Suprapubic skin (tissue), 3 donors: ENCODE data around the gene ERF.

Source experiments
- POLR2AphosphoS5 ChIP-seq, 3 donors: sonication (generic); formaldehyde crosslinking; IDR thresholded peaks; one replicate each; pipeline ENCODE4 v1.6.1; 2017; ENCODE audit warnings: antibody characterized with exemption in 3 of 3
- TF ChIP-seq, protein P1 (sequence below), 2 donors: fragments of 200-600 bp in 1 of 2; fragments of 450-650 bp in 1 of 2; sonication (generic) in 1 of 2; IDR thresholded peaks; one replicate each; pipeline ENCODE4 v1.5.1; 2016 to 2019; ENCODE audit warnings: antibody characterized with exemption in 2 of 2, mild to moderate bottlenecking in 1 of 2, moderate library complexity in 1 of 2

DNA sequence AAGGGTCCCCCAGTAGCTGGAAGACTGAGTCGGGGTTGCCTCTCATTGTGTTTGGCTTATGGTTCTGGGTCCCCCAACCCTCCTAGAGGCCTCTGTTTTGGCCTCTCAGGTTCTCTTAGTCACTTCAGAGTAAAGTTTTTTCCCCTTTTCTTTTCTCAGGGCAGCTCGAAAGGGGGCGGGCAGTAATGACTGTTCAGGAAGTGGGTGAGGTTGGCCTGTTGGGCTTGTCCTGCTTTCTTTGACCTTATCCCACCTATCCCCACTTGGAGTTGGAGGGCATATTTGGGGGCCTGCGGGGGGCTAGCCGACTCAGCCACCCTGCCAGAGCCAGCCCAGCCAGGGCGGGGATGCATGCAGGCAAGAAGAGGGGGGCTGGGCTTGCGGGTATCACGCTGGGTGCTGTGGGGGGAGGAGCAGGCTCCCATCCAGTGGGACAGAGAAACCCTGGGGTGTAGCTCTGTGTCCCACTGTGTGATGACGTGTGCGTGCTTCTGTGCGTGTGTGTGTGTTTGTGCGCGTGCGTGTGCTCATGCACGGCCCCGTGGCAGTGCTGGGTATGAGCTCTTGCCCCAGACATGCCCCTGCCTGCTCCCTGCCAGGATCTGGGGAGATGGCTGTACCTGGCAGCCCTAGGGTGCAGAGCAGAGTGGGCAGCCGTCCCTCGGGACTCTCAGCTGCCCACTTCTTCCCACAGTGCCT, 15.6 kb upstream of the ERF start:
- TF ChIP-seq, protein P1, sequence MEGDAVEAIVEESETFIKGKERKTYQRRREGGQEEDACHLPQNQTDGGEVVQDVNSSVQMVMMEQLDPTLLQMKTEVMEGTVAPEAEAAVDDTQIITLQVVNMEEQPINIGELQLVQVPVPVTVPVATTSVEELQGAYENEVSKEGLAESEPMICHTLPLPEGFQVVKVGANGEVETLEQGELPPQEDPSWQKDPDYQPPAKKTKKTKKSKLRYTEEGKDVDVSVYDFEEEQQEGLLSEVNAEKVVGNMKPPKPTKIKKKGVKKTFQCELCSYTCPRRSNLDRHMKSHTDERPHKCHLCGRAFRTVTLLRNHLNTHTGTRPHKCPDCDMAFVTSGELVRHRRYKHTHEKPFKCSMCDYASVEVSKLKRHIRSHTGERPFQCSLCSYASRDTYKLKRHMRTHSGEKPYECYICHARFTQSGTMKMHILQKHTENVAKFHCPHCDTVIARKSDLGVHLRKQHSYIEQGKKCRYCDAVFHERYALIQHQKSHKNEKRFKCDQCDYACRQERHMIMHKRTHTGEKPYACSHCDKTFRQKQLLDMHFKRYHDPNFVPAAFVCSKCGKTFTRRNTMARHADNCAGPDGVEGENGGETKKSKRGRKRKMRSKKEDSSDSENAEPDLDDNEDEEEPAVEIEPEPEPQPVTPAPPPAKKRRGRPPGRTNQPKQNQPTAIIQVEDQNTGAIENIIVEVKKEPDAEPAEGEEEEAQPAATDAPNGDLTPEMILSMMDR (IDR thresholded peaks at IDR 0.05), result no peak
- TF ChIP-seq POLR2AphosphoS5 (IDR thresholded peaks at IDR 0.05), result no peak
